PFSK-1 (cell line): ENCODE results near the gene INPP5A.

Experiments used
- FOXP2 ChIP-seq: optimal IDR thresholded peaks from 2 replicates; pipeline ENCODE3; 2011; ENCODE audit warnings: borderline replicate concordance, control low read depth, inconsistent platforms; ENCODE audit not compliant: insufficient read depth; ENCODE audit errors: extremely low read length, extremely low read depth
- POLR2AphosphoS5 ChIP-seq: IDR thresholded peaks from 2 replicates; pipeline ENCODE4 v1.6.1; 2012; ENCODE audit warnings: low read depth, mild to moderate bottlenecking, control low read depth, low read length, moderate library complexity
- SIN3A ChIP-seq: IDR thresholded peaks from 2 replicates; pipeline ENCODE4 v1.6.1; 2012; ENCODE audit warnings: mild to moderate bottlenecking, low read length, moderate library complexity, borderline replicate concordance; ENCODE audit not compliant: insufficient read depth
- TAF1 ChIP-seq: IDR thresholded peaks from 2 replicates; pipeline ENCODE4 v1.6.1; 2012; ENCODE audit warnings: low read length, control low read depth, borderline replicate concordance; ENCODE audit not compliant: insufficient read depth
- TF ChIP-seq, protein P1 (sequence below), 2 experiments: IDR thresholded peaks; 2 replicates each; pipeline versions ENCODE4 v1.6.1 to v1.8.0; 2011 to 2012; ENCODE audit warnings: low read depth in 2 of 2, low read length in 2 of 2, control low read depth in 1 of 2, inconsistent platforms in 1 of 2, mild to moderate bottlenecking in 1 of 2, moderate library complexity in 1 of 2; ENCODE audit not compliant: insufficient read depth in 1 of 2

The INPP5A gene

DNA sequence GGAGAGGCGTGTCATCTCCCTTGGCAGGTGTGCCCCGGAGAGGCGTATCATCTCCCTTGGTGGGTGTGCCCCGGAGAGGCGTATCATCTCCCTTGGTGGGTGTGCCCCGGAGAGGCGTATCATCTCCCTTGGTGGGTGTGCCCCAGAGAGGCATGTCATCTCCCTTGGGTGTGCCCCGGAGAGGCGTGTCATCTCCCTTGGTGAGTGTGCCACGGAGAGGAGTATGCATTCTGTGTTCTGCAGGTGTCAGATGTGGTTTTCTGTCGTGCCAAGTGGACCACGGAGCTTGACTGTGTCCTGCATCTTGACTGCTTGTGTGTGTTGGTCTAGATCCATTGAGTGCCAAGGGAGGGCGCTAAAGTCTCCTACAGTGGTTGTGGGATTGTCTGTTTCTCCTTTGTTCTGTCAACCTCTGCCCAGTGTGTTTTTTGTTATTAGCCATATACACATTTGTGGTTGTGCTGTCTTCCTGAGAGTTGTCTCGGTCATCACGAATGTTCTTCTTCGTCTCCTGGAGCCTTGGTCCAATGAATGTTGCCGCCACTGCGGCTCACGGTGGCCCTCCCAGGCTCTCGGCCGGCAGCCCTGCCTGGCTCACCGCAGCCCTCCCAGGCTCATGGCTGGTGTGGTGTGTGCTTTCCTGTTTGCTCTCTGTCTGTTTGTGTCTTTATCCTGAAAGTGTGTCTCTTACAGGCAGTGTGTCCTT lies 96.8 kb downstream of the INPP5A start:
- TF ChIP-seq FOXP2 = no peak
- TF ChIP-seq POLR2AphosphoS5 = no peak
- TF ChIP-seq TAF1 = no peak
- TF ChIP-seq, protein P1, sequence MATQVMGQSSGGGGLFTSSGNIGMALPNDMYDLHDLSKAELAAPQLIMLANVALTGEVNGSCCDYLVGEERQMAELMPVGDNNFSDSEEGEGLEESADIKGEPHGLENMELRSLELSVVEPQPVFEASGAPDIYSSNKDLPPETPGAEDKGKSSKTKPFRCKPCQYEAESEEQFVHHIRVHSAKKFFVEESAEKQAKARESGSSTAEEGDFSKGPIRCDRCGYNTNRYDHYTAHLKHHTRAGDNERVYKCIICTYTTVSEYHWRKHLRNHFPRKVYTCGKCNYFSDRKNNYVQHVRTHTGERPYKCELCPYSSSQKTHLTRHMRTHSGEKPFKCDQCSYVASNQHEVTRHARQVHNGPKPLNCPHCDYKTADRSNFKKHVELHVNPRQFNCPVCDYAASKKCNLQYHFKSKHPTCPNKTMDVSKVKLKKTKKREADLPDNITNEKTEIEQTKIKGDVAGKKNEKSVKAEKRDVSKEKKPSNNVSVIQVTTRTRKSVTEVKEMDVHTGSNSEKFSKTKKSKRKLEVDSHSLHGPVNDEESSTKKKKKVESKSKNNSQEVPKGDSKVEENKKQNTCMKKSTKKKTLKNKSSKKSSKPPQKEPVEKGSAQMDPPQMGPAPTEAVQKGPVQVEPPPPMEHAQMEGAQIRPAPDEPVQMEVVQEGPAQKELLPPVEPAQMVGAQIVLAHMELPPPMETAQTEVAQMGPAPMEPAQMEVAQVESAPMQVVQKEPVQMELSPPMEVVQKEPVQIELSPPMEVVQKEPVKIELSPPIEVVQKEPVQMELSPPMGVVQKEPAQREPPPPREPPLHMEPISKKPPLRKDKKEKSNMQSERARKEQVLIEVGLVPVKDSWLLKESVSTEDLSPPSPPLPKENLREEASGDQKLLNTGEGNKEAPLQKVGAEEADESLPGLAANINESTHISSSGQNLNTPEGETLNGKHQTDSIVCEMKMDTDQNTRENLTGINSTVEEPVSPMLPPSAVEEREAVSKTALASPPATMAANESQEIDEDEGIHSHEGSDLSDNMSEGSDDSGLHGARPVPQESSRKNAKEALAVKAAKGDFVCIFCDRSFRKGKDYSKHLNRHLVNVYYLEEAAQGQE (IDR thresholded peaks at IDR 0.05; ENCODE audit: insufficient read depth in 1 of 2, low read depth in 2 of 2, low read length in 2 of 2) = no peak
- TF ChIP-seq SIN3A = no peak

DNA sequence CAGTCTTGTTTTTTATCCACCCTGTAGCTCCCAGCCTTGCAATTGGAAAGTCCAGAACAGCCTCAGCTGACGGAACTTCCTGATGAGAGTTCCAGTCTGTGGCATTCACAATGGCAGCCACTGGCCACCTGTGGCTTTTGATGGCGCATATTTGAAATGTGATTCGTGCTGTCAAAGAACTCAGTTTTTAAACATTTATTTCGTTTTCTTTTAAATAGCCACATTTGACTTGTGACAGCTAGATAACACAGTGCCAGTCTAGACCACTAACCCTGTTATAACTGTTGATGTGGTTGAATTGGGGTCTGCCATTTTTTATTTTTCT lies 97.3 kb downstream of the INPP5A start:
- TF ChIP-seq POLR2AphosphoS5 (no peak), TAF1 (no peak), FOXP2 (no peak), SIN3A (no peak)
- TF ChIP-seq, protein P1 (IDR thresholded peaks at IDR 0.05; ENCODE audit: insufficient read depth in 1 of 2, low read depth in 2 of 2, low read length in 2 of 2) = no peak

GRCh38 chr10:132636358-132636757 lies 98.8 kb downstream of the INPP5A start:
- no peak for TF ChIP-seq SIN3A
- TF ChIP-seq, protein P1 (IDR thresholded peaks at IDR 0.05; ENCODE audit: insufficient read depth in 1 of 2, low read depth in 2 of 2, low read length in 2 of 2) = no peak
- no peak for TF ChIP-seq TAF1
- no peak for TF ChIP-seq POLR2AphosphoS5
- TF ChIP-seq FOXP2 = no peak

DNA sequence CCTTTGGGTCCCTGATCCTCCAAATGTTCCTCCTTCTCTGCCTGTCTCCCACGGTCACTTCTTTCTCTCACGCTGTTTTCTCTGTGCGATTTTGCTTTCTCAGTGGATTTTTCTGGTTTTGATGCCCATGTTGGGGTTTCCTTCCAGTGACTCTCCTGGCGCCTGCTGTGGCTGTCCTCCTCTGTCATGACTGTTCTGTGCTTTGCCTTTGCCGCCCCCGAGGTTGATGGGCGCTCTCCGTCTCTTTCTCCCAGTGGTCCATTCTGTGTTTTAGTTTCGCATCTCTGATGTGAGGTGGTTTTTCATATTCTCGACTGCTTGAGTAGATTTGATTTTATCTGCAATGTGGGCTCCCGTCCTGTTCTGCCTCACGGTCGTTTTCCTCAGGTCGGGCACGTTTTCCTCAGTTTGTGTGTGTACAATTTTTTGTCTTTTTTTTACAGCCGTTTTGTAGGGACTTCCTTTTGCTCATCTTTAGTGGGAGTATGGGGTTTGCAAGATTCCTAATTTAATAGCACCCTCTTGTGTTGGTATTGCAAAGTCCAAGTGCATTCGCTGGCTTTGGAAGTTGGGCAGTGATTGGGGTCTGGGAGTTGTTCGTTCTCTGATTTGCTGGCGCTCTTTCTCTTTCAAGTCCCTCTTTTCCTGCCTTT lies 100.0 kb downstream of the INPP5A start:
- TF ChIP-seq FOXP2 (no peak), SIN3A (no peak), POLR2AphosphoS5 (no peak), TAF1 (no peak)
- TF ChIP-seq, protein P1 (IDR thresholded peaks at IDR 0.05; ENCODE audit: insufficient read depth in 1 of 2, low read depth in 2 of 2, low read length in 2 of 2) = no peak

GRCh38 chr10:132638130-132638515 lies 100.5 kb downstream of the INPP5A start:
- no peak for TF ChIP-seq SIN3A
